LNCaP clone FGC (cell line): ENCODE data around the gene TVP23A.

Experiments used
- DNase-seq: peaks from one replicate; pipeline ENCODE4 v3.0.0-alpha.2; 2011; ENCODE audit warnings: low read depth
- H3K4me3 ChIP-seq: 2 replicates; pipeline ENCODE4 v1.5.1; 2011; ENCODE audit warnings: mild to moderate bottlenecking, low read depth, low read length, control low read depth
- CTCF ChIP-seq: IDR thresholded peaks from 2 replicates; pipeline ENCODE4 v1.5.1; 2012; ENCODE audit warnings: mild to moderate bottlenecking; ENCODE audit not compliant: control insufficient read depth, insufficient read depth; ENCODE audit errors: extremely low read depth

TVP23A gene

GRCh38 chr16:10813099-10813455 is 5.5 kb downstream of the TVP23A start:
- H3K4me3 ChIP-seq, result no peak overlapping the region
- DNase-seq, result no peak
- TF ChIP-seq CTCF, result no peak

DNA sequence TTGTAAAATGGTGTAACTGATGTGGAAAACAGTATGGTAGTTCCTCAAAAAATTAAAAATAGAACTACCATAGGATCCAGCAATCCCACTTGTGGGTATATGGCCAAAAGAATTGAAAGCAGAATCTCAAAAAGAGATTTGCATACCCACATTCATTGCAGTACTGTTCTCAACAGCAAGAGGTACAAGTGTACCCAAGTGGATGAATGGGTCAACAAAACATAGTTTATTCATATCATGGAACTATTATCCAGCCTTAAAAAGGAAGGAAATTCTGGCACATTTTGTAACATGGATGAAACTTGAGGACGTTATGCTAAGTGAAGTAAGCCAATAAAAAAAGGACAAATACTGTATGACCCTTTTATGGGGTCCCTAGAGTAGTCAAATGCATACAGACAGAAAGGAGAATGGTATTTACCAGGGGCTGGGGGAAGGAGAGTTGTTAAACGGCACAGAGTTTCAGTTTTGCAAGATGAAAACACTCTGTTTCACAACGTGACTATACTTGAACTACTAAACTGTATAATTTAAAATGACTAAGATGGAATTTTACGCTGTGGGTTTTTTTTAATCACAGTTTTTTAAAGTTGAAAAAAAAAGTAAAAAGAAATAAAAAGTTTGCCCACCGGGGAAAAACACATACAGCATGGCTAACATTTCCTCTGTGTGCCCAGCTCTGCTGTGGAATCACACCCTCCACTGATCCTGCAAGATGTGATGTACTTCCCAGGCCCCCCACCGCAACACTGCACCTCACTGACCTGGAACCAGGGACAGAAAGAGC is 6.1 kb downstream of the TVP23A start:
- no peak overlapping the region for H3K4me3 ChIP-seq
- DNase-seq, result no peak
- no peak for TF ChIP-seq CTCF

- TF ChIP-seq CTCF, result no peak
- no peak for DNase-seq
- H3K4me3 ChIP-seq, result no peak overlapping the region
Observed at GRCh38 chr16:10809706-10810105, 8.9 kb downstream of the TVP23A start.

DNA sequence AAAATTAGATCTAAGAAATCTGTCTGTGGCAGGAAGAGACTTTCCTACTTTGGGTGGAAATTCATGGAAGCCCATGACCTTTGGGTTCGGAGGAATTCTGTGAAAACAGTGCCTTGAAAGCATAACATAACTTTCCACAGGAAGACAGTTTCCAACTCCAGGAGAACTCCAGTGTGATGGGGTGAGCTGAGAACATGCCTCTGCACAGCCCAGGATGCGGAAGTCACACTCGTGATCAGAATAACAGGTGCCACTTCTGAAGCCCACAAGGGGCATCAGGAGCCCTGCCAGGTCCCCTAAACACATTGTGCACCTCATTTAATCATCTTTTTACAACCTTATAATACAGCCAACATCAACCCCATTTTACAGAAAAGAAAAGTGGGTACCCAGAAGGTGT is 9.7 kb downstream of the TVP23A start:
- no peak for TF ChIP-seq CTCF
- no peak overlapping the region for H3K4me3 ChIP-seq
- no peak for DNase-seq

DNA sequence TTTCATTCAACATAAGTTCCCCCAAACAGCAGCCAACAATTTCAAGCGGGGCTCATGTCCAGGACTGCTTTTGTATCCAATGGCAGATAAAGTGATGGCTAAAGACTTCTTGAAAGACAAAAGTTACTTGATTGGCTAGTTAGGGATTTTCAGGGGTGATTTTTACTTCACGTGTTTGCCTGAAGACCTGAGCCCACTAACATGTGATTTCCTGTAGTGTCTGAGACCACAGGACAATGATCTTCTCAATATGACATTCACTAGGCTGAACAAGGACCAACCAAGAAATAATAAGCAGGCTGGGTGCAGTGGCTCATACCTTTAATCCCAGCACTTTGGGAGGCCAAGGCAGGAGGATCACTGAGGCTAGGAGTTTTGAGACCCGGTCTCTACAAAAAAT is 10.4 kb downstream of the TVP23A start:
- no peak for DNase-seq
- no peak for TF ChIP-seq CTCF
- no peak overlapping the region for H3K4me3 ChIP-seq

DNA sequence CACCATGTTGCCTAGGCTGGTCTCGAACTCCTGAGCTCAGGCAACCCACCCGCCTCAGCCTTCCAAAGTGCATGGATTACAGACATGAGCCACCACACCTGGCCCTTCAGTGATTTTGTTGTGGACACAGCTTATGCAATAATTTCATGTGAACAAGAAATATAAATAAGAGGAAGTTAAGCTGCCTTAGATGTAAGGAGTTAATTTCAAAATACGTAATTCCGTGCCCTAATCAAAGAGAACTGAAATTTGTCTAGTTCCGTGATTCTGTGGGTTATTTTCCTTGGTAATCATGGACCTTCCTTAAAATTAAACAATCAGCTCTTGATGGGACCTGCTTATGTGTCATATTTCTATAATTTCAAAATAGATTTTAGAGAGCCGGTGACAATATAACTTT is 11.9 kb downstream of the TVP23A start:
- H3K4me3 ChIP-seq, result no peak overlapping the region
- TF ChIP-seq CTCF, result no peak
- DNase-seq, result no peak

DNA sequence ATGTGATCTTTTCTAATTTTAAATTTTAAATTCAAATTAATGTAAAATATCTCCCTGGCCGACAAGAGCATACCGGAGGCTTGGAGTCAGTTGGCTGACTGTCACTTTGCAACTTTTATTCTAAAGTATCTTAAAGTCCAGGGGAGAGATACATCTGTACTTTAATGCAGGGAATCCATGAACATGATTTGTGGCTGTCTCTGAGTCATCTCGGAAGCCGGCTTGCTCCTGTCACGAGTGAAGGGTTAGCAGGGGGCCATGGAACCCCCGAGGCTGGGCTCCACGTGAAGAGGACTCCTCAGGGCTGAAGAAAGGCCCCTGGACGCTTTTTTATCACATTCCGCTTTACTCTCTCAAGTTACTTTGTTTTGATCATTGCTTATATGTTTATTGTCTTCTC is 13.3 kb downstream of the TVP23A start:
- no peak for DNase-seq
- no peak overlapping the region for H3K4me3 ChIP-seq
- no peak for TF ChIP-seq CTCF
